ENCODE results near the gene TMEM150C. TPM values are rescaled to one million over a fixed set of nuclear protein-coding genes. Genes with fewer than 3 reads are reported as not detected.
A peak's percentile ranks its signal among the peaks of the same experiment; 100 is the strongest.

The TMEM150C gene
- total RNA-seq, 1 donor from 2014 or later: 10.5 TPM

DNA sequence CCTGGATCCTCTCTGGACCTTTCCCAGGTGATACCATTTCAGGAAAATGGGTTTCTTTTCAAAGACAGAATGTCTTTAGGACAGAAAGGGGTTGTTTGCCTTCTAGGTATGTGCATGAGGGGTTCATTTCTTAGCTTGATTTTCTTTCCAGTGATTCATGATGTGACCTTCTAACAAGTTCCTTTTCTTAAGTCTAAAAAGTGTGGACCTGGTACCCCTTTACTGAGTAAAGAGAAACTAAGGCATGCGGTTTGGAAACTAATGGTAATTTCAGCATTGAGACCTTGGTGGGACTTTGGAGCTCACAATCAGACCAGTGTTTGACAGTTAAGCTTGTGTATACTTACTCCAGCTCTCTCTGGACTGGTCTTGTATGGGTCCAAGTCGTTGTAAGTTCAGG, 122.7 kb downstream of the TMEM150C start:
- Mint-ChIP-seq H3K9me3 (ENCODE audit: unreplicated experiment) (no peaks in the 10 kb centered on the region), H3K36me3 (ENCODE audit: low read depth, unreplicated experiment) (peaks cover 12% of the 10 kb centered on the region), H3K27ac (ENCODE audit: unreplicated experiment) (no peak overlapping the region), H3K4me3 (ENCODE audit: unreplicated experiment) (no peak overlapping the region), H3K4me1 (ENCODE audit: unreplicated experiment) (peaks cover 34% of the 10 kb centered on the region), H3K27me3 (ENCODE audit: unreplicated experiment) (peaks cover 3% of the 10 kb centered on the region)
- no peak for DNase-seq (ENCODE audit: low spot score)
- no peak for TF ChIP-seq CTCF (IDR thresholded peaks at IDR 0.05; ENCODE audit: unreplicated experiment)

DNA sequence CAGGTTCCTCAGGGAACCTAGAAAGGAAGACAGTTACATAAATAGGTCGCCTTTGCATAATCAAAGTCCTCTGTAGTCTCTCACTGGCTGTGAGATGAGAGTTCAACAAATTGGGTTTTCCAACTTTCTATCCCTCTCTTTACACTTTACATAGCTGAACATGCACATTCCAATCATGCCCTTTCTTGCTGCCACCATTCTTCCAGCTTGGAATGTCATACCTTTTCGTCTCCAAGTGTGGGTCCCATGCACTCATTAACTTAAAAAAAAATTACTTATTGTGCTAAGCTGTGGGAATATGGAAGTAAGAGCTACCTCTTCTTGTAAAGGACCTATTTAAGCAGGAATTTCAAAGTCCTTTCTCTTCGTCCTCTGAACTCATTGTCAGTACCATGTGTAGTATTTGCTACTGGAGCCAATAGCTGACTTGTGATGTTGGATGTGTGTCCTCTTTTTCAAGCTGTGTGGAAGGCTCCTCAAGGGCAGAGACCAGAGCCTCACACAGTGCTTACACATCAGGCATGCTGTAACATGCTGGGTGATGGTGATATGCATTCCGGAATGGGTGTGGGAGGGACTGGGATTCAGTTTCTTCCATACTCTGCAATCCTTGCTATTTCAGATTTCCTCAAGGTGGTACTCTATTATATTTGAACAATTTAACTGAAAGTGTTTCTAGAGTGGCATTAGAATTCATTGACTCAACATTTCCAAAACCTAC, 124.3 kb downstream of the TMEM150C start:
- H3K36me3 Mint-ChIP-seq (ENCODE audit: low read depth, unreplicated experiment): peaks cover 12% of the 10 kb centered on the region
- no peak overlapping the region for H3K4me3 Mint-ChIP-seq (ENCODE audit: unreplicated experiment)
- no peaks in the 10 kb centered on the region for H3K9me3 Mint-ChIP-seq (ENCODE audit: unreplicated experiment)
- DNase-seq (ENCODE audit: low spot score): no peak
- peaks cover 45% of the 10 kb centered on the region for H3K4me1 Mint-ChIP-seq (ENCODE audit: unreplicated experiment)
- H3K27me3 Mint-ChIP-seq (ENCODE audit: unreplicated experiment): peaks cover 3% of the 10 kb centered on the region
- TF ChIP-seq CTCF (IDR thresholded peaks at IDR 0.05; ENCODE audit: unreplicated experiment): no peak
- no peak overlapping the region for H3K27ac Mint-ChIP-seq (ENCODE audit: unreplicated experiment)

DNA sequence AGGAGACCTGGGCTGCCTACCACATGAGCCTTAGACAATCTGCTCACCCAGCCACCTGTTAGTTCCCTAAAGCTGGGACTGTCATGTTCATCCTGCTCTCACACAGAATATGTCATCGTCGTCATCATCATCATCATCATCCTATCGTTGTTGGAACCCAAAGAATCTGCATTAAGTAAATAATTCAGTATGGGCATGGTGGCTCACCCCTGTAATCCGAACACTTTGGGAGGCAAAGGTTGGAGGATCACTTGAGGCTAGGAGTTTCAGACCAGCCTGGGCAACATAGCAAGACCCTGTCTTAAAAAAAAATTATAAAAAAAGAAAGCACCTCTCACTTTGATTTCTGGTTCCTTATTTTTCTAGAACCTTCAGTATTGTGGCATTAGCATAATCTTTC, 125.0 kb downstream of the TMEM150C start:
- H3K9me3 Mint-ChIP-seq (ENCODE audit: unreplicated experiment): no peaks in the 10 kb centered on the region
- H3K27ac Mint-ChIP-seq (ENCODE audit: unreplicated experiment): no peak overlapping the region
- H3K4me1 Mint-ChIP-seq (ENCODE audit: unreplicated experiment): peaks cover 45% of the 10 kb centered on the region
- H3K27me3 Mint-ChIP-seq (ENCODE audit: unreplicated experiment): peaks cover 3% of the 10 kb centered on the region
- H3K4me3 Mint-ChIP-seq (ENCODE audit: unreplicated experiment): no peak overlapping the region
- peaks cover 12% of the 10 kb centered on the region for H3K36me3 Mint-ChIP-seq (ENCODE audit: low read depth, unreplicated experiment)
- no peak for TF ChIP-seq CTCF (IDR thresholded peaks at IDR 0.05; ENCODE audit: unreplicated experiment)
- no peak for DNase-seq (ENCODE audit: low spot score)

DNA sequence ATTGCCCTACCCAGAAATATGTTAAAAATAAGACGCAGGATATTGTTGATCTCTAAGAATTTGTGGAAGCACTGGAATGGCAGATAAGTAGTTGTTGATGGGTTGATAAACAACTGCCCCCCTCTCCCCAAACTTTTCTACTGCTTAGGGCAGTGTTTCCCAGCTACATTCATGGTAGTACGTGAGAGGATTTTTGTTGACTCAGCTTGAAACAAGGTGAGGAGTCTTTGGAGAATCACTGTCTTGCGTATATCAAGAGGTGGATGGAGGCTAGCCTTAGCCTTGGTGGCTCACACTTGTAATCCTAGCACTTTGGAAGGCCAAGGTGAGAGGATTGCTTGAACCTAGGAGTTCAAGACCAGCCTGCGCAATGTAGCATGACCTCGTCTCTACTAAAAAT, 125.7 kb downstream of the TMEM150C start:
- Mint-ChIP-seq H3K27ac (ENCODE audit: unreplicated experiment) (peak overlapping the region; percentile 77), H3K36me3 (ENCODE audit: low read depth, unreplicated experiment) (peaks cover 14% of the 10 kb centered on the region), H3K9me3 (ENCODE audit: unreplicated experiment) (no peaks in the 10 kb centered on the region), H3K4me3 (ENCODE audit: unreplicated experiment) (peak overlapping the region; percentile 7), H3K4me1 (ENCODE audit: unreplicated experiment) (peaks cover 48% of the 10 kb centered on the region), H3K27me3 (ENCODE audit: unreplicated experiment) (peaks cover 8% of the 10 kb centered on the region)
- no peak for DNase-seq (ENCODE audit: low spot score)
- no peak for TF ChIP-seq CTCF (IDR thresholded peaks at IDR 0.05; ENCODE audit: unreplicated experiment)

DNA sequence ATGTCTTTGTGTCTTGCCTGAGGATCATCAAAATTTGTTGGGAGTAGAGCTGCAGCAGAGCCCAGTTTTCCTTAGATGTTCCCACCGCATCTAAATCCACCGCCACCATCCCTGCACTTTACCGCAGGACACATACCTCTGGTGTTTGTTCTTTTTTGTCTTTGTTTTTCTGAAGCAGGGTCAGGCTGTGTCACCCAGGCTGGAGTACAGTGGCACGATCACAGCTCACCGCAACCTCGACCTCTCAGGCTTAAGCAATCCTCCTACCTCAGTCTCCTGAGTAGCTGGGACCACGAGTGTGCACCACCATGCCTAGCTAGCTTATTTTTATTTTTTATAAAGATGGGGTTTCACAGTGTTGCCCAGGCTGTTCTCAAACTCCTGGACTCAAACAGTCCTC, 126.8 kb downstream of the TMEM150C start:
- Mint-ChIP-seq H3K9me3 (ENCODE audit: unreplicated experiment) (no peaks in the 10 kb centered on the region), H3K27me3 (ENCODE audit: unreplicated experiment) (peaks cover 15% of the 10 kb centered on the region), H3K4me3 (ENCODE audit: unreplicated experiment) (no peak overlapping the region), H3K4me1 (ENCODE audit: unreplicated experiment) (peaks cover 48% of the 10 kb centered on the region), H3K27ac (ENCODE audit: unreplicated experiment) (no peak overlapping the region), H3K36me3 (ENCODE audit: low read depth, unreplicated experiment) (peaks cover 15% of the 10 kb centered on the region)
- DNase-seq (ENCODE audit: low spot score): no peak
- no peak for TF ChIP-seq CTCF (IDR thresholded peaks at IDR 0.05; ENCODE audit: unreplicated experiment)

All from endothelial cell (in vitro differentiated cells).